Neural progenitor cell (in vitro differentiated cells): ENCODE results near the gene IL1RAPL1. TPM values are rescaled to one million over a fixed set of nuclear protein-coding genes. Genes with fewer than 3 reads are reported as not detected.

Experiments used
- DNase-seq: peaks from one replicate; pipeline ENCODE4 v3.0.0-alpha.2; 2016; ENCODE audit warnings: low spot score
- H2AFZ ChIP-seq: fragments of 200-600 bp; sonication (generic); replicated peaks from 2 replicates; pipeline ENCODE4 v1.6.1; 2016; ENCODE audit warnings: antibody characterized with exemption
- H3F3A ChIP-seq: fragments of 200-600 bp; sonication (generic); 2 replicates; pipeline ENCODE4 v1.6.1; 2016; ENCODE audit warnings: antibody characterized with exemption, low read depth
- H3K27ac ChIP-seq: fragments of 200-600 bp; sonication (generic); 2 replicates; pipeline ENCODE4 v1.5.1; 2016; ENCODE audit warnings: mild to moderate bottlenecking
- H3K27me3 ChIP-seq: fragments of 200-600 bp; sonication (generic); 2 replicates; pipeline ENCODE4 v1.6.1; 2016; ENCODE audit warnings: mild to moderate bottlenecking, moderate library complexity
- H3K36me3 ChIP-seq: fragments of 200-600 bp; sonication (generic); 2 replicates; pipeline ENCODE4 v1.5.1; 2016
- H3K4me1 ChIP-seq: fragments of 200-600 bp; sonication (generic); 2 replicates; pipeline ENCODE4 v1.6.1; 2016; ENCODE audit warnings: mixed run types
- H3K4me2 ChIP-seq: fragments of 200-600 bp; sonication (generic); 2 replicates; pipeline ENCODE4 v1.6.1; 2016
- H3K4me3 ChIP-seq: fragments of 200-600 bp; sonication (generic); 2 replicates; pipeline ENCODE4 v1.5.1; 2016
- H3K79me2 ChIP-seq: fragments of 200-600 bp; sonication (generic); 2 replicates; pipeline ENCODE4 v1.6.1; 2016; ENCODE audit warnings: low read depth
- H3K9ac ChIP-seq: fragments of 200-600 bp; sonication (generic); 2 replicates; pipeline ENCODE4 v1.6.1; 2016
- H3K9me3 ChIP-seq: fragments of 200-600 bp; sonication (generic); 2 replicates; pipeline ENCODE4 v1.5.1; 2016; ENCODE audit warnings: low read depth
- H4K20me1 ChIP-seq: fragments of 200-600 bp; sonication (generic); 2 replicates; pipeline ENCODE4 v1.6.1; 2016; ENCODE audit warnings: low read depth
- H3K27ac Mint-ChIP-seq: 3 replicates; pipeline ENCODE4 v1.8.0; 2021; ENCODE audit warnings: mixed read lengths
- H3K27me3 Mint-ChIP-seq: 2 replicates; pipeline ENCODE4 v1.8.0; 2022; ENCODE audit warnings: low read depth, mild to moderate bottlenecking, inconsistent platforms, moderate library complexity, mixed read lengths; ENCODE audit not compliant: insufficient read depth
- H3K36me3 Mint-ChIP-seq: 3 replicates; pipeline ENCODE4 v1.8.0; 2021; ENCODE audit warnings: mixed read lengths
- H3K4me1 Mint-ChIP-seq: 3 replicates; pipeline ENCODE4 v1.8.0; 2021; ENCODE audit warnings: mixed read lengths
- H3K4me3 Mint-ChIP-seq: 3 replicates; pipeline ENCODE4 v1.8.0; 2021; ENCODE audit warnings: mild to moderate bottlenecking, moderate library complexity, mixed read lengths
- H3K9me3 Mint-ChIP-seq: 3 replicates; pipeline ENCODE4 v1.8.0; 2020; ENCODE audit warnings: mixed read lengths
- EZH2 ChIP-seq: fragments of 200-600 bp; sonication (generic); IDR thresholded peaks from 2 replicates; pipeline ENCODE4 v1.6.1; 2017; ENCODE audit warnings: antibody characterized with exemption, mild to moderate bottlenecking, moderate library complexity
- EZH2phosphoT487 ChIP-seq: fragments of 200-600 bp; sonication (generic); IDR thresholded peaks from 2 replicates; pipeline ENCODE4 v1.6.1; 2017; ENCODE audit warnings: antibody characterized with exemption
- total RNA-seq: library from RNA; depleted of rRNA; stranded (reverse); fragments of >200 nt; gene quantifications from 2 replicates; pipeline ENCODE4 v1.2.3, GENCODE V29; 2015; ENCODE audit warnings: low replicate concordance
- TF ChIP-seq, protein P1 (sequence below): fragments of 200-600 bp; sonication (generic); IDR thresholded peaks from 2 replicates; pipeline ENCODE4 v1.5.1; 2017; ENCODE audit warnings: antibody characterized with exemption, mild to moderate bottlenecking

IL1RAPL1 gene
- total RNA-seq, 1 donor from 2014 or later, result 13.4 TPM

DNA sequence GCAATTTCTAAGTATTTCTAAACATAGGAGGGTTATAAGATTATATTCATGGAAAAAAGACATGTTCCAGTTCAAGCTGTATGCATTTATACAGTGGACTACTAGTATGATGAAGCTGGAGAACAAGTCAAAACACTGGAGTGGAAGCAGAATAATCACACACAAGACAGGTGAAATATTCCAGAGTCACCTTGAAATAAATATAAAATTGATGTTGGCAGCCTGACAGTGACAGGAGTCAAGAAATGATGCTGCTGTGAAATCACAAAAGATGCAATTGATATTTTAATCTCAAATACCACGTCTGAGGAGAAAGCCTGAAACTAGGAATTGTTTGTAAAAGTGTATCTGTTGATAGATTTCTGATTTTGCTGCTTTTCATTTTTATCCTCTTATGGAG lies 667.3 kb downstream of the IL1RAPL1 start:
- no peak overlapping the region for H3K27ac Mint-ChIP-seq
- no peaks in the 10 kb centered on the region for H3K36me3 ChIP-seq

DNA sequence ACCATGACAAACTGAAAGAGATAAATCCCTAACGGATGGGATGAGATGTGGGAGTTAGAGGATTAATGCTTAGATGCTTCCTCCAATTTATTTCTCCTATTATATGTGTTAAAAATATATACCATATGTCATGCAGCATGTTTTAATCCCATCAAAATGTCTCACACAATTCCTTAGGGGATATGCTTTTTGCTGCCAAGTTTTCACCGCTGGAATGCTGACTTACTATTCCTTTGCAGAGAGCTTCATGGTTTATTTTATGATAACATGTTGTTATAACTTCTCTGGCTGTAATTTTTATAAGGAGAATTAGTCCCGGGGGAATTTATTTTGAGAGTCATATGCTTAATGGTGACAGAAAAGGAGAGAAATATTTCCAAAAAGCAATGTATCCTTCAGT lies 670.3 kb downstream of the IL1RAPL1 start:
- Histone ChIP-seq H4K20me1 (no peaks in the 10 kb centered on the region), H3K4me1 (no peaks in the 10 kb centered on the region), H3F3A (no peaks in the 10 kb centered on the region), H3K36me3 (no peaks in the 10 kb centered on the region), H3K4me3 (no peak overlapping the region), H2AFZ (no peak overlapping the region), H3K4me2 (no peak overlapping the region), H3K79me2 (no peaks in the 10 kb centered on the region), H3K27ac (no peak overlapping the region), H3K27me3 (no peaks in the 10 kb centered on the region), H3K9ac (no peak overlapping the region), H3K9me3 (peaks cover 6% of the 10 kb centered on the region)
- Mint-ChIP-seq H3K27ac (no peak overlapping the region), H3K27me3 (no peaks in the 10 kb centered on the region), H3K4me1 (no peaks in the 10 kb centered on the region), H3K36me3 (no peaks in the 10 kb centered on the region), H3K9me3 (no peaks in the 10 kb centered on the region), H3K4me3 (no peak overlapping the region)
- DNase-seq, result no peak
- TF ChIP-seq EZH2phosphoT487 (no peak), EZH2 (no peak)
- TF ChIP-seq, protein P1, sequence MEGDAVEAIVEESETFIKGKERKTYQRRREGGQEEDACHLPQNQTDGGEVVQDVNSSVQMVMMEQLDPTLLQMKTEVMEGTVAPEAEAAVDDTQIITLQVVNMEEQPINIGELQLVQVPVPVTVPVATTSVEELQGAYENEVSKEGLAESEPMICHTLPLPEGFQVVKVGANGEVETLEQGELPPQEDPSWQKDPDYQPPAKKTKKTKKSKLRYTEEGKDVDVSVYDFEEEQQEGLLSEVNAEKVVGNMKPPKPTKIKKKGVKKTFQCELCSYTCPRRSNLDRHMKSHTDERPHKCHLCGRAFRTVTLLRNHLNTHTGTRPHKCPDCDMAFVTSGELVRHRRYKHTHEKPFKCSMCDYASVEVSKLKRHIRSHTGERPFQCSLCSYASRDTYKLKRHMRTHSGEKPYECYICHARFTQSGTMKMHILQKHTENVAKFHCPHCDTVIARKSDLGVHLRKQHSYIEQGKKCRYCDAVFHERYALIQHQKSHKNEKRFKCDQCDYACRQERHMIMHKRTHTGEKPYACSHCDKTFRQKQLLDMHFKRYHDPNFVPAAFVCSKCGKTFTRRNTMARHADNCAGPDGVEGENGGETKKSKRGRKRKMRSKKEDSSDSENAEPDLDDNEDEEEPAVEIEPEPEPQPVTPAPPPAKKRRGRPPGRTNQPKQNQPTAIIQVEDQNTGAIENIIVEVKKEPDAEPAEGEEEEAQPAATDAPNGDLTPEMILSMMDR, result no peak

More for the DNA sequence above, 667.3 kb downstream of the IL1RAPL1 start:
- Mint-ChIP-seq H3K36me3 (no peaks in the 10 kb centered on the region), H3K4me1 (no peaks in the 10 kb centered on the region), H3K4me3 (no peak overlapping the region), H3K9me3 (no peaks in the 10 kb centered on the region), H3K27me3 (no peaks in the 10 kb centered on the region)
- Histone ChIP-seq H4K20me1 (no peaks in the 10 kb centered on the region), H3K4me3 (no peak overlapping the region), H3K9me3 (peaks cover 6% of the 10 kb centered on the region), H2AFZ (no peak overlapping the region), H3K27ac (no peak overlapping the region), H3K4me1 (no peaks in the 10 kb centered on the region), H3K4me2 (no peak overlapping the region), H3F3A (no peaks in the 10 kb centered on the region), H3K27me3 (no peaks in the 10 kb centered on the region), H3K79me2 (no peaks in the 10 kb centered on the region), H3K9ac (no peak overlapping the region)
- DNase-seq, result no peak
- TF ChIP-seq, protein P1, result no peak
- TF ChIP-seq EZH2, result no peak
- TF ChIP-seq EZH2phosphoT487, result no peak

DNA sequence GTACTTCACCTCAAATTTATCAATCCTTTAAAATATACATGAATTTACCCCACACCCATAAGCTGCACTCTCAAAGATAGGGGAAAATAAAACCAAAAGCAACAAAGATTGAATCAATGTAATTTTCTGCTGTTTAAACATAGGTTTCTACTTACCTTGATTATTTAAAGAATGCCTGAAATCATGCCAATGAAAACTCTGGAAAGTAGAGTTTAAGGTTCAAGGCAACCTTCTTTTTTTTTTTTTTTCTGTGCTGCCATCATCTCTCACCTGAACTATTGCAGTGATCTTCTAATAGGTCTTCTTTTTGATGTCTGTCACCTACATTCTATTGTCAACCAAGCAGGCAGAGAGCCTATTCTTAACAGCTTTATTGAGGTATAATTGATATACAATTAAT lies 682.1 kb downstream of the IL1RAPL1 start:
- Histone ChIP-seq H3K27me3 (no peaks in the 10 kb centered on the region), H3K4me3 (no peak overlapping the region), H3K4me1 (no peaks in the 10 kb centered on the region), H3K79me2 (no peaks in the 10 kb centered on the region), H3K27ac (no peak overlapping the region), H3K9ac (no peak overlapping the region), H3K36me3 (no peaks in the 10 kb centered on the region), H3F3A (no peaks in the 10 kb centered on the region), H4K20me1 (no peaks in the 10 kb centered on the region), H3K4me2 (no peak overlapping the region), H2AFZ (no peak overlapping the region), H3K9me3 (no peaks in the 10 kb centered on the region)
- peaks cover 2% of the 10 kb centered on the region for H3K27me3 Mint-ChIP-seq
- no peaks in the 10 kb centered on the region for H3K4me1 Mint-ChIP-seq
- no peaks in the 10 kb centered on the region for H3K36me3 Mint-ChIP-seq
- no peak for TF ChIP-seq EZH2
- TF ChIP-seq EZH2phosphoT487, result no peak
- TF ChIP-seq, protein P1, result no peak
- H3K27ac Mint-ChIP-seq, result no peak overlapping the region
- no peak for DNase-seq
- no peak overlapping the region for H3K4me3 Mint-ChIP-seq
- peaks cover 2% of the 10 kb centered on the region for H3K9me3 Mint-ChIP-seq

DNA sequence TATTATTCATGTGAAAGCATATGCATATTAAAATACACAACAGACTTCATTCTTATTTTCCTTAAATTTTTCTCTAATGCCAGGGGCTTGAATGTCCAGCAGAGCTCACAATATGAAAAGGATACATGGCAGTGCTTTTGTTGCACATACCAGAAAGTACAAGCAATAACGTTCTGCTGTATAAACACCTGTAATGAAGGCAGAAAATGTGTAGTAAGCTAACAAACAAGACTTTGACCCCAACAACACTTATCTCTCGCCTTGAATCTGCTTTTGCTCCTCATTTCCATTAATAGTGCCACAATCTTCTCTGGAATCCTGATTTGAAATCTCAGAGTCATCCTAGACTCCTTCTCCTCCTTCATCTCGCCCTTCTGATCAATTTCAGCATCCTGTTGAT lies 687.3 kb downstream of the IL1RAPL1 start:
- Mint-ChIP-seq H3K27ac (no peak overlapping the region), H3K36me3 (no peaks in the 10 kb centered on the region), H3K27me3 (no peaks in the 10 kb centered on the region), H3K4me1 (no peaks in the 10 kb centered on the region), H3K9me3 (peaks cover 2% of the 10 kb centered on the region), H3K4me3 (no peak overlapping the region)
- H3K4me1 ChIP-seq, result no peaks in the 10 kb centered on the region
- no peak overlapping the region for H3K27ac ChIP-seq
- H2AFZ ChIP-seq, result no peak overlapping the region
- no peaks in the 10 kb centered on the region for H3F3A ChIP-seq
- no peak for DNase-seq
- no peaks in the 10 kb centered on the region for H3K27me3 ChIP-seq
- no peaks in the 10 kb centered on the region for H3K9me3 ChIP-seq
- H3K4me2 ChIP-seq, result no peak overlapping the region
- H3K4me3 ChIP-seq, result no peak overlapping the region
- TF ChIP-seq EZH2 (no peak), EZH2phosphoT487 (no peak)
- TF ChIP-seq, protein P1, result no peak
- no peaks in the 10 kb centered on the region for H3K36me3 ChIP-seq
- no peaks in the 10 kb centered on the region for H3K79me2 ChIP-seq
- no peak overlapping the region for H3K9ac ChIP-seq
- no peaks in the 10 kb centered on the region for H4K20me1 ChIP-seq
